HepG2 (cell line): ENCODE results near the gene USP14. TPM values are rescaled to one million over a fixed set of nuclear protein-coding genes. Genes with fewer than 3 reads are reported as not detected.

ENCODE experiments used
- AHR ChIP-seq: IDR thresholded peaks from 2 replicates; pipeline ENCODE4 v1.6.1; 2018; ENCODE audit warnings: missing genetic modification reagents, missing compliant biosample characterization
- BRD4 ChIP-seq: sonication (generic); formaldehyde crosslinking; IDR thresholded peaks from 2 replicates; pipeline ENCODE4 v1.4.0; 2020; ENCODE audit warnings: missing genetic modification reagents
- CEBPG ChIP-seq: IDR thresholded peaks from 2 replicates; pipeline ENCODE4 v1.6.1; 2016
- GTF2F1 ChIP-seq: fragments of 150-350 bp; IDR thresholded peaks from 2 replicates; pipeline ENCODE4 v1.6.1; 2014; ENCODE audit warnings: low read length
- KDM4B ChIP-seq: sonication (generic); formaldehyde crosslinking; IDR thresholded peaks from 2 replicates; pipeline ENCODE4 v1.4.0; 2020; ENCODE audit warnings: missing genetic modification reagents
- RARA ChIP-seq: IDR thresholded peaks from 2 replicates; pipeline ENCODE4 v1.6.1; 2016; ENCODE audit warnings: missing genetic modification reagents, missing compliant biosample characterization
- RFXANK ChIP-seq: IDR thresholded peaks from 2 replicates; pipeline ENCODE4 v1.6.1; 2016
- SCMH1 ChIP-seq: sonication (generic); formaldehyde crosslinking; IDR thresholded peaks from 2 replicates; pipeline ENCODE4 v1.9.0; 2021; ENCODE audit warnings: missing genetic modification reagents, mild to moderate bottlenecking, borderline replicate concordance
- SMAD9 ChIP-seq: sonication (generic); formaldehyde crosslinking; IDR thresholded peaks from 2 replicates; pipeline ENCODE4 v1.5.1; 2020; ENCODE audit warnings: mild to moderate bottlenecking, missing genetic modification reagents
- ZNF224 ChIP-seq: sonication (generic); formaldehyde crosslinking; IDR thresholded peaks from 2 replicates; pipeline ENCODE4 v1.5.0; 2020; ENCODE audit warnings: mild to moderate bottlenecking, missing genetic modification reagents
- ZNF274 ChIP-seq: sonication (generic); formaldehyde crosslinking; IDR thresholded peaks from 2 replicates; pipeline ENCODE4 v1.5.1; 2020; ENCODE audit warnings: mild to moderate bottlenecking, missing genetic modification reagents
- ZNF33B ChIP-seq: sonication (generic); formaldehyde crosslinking; IDR thresholded peaks from 2 replicates; pipeline ENCODE4 v1.5.1; 2020; ENCODE audit warnings: mild to moderate bottlenecking, missing genetic modification reagents
- ZNF431 ChIP-seq: sonication (generic); formaldehyde crosslinking; IDR thresholded peaks from 2 replicates; pipeline ENCODE4 v1.9.0; 2022; ENCODE audit warnings: missing genetic modification reagents, low read depth, mild to moderate bottlenecking, borderline replicate concordance
- ZNF644 ChIP-seq: IDR thresholded peaks from 2 replicates; pipeline ENCODE4 v1.6.1; 2016; ENCODE audit warnings: low read depth
- ZNF703 ChIP-seq: sonication (generic); formaldehyde crosslinking; IDR thresholded peaks from 2 replicates; pipeline ENCODE4 v1.5.1; 2020; ENCODE audit warnings: missing genetic modification reagents, mild to moderate bottlenecking, moderate library complexity, borderline replicate concordance
- ZNF749 ChIP-seq: sonication (generic); formaldehyde crosslinking; IDR thresholded peaks from 2 replicates; pipeline ENCODE4 v1.8.0; 2022; ENCODE audit warnings: mild to moderate bottlenecking, missing genetic modification reagents, moderate library complexity, borderline replicate concordance
- ZNF772 ChIP-seq: sonication (generic); formaldehyde crosslinking; IDR thresholded peaks from 2 replicates; pipeline ENCODE4 v1.5.0; 2020; ENCODE audit warnings: mild to moderate bottlenecking, missing genetic modification reagents
- ZNF883 ChIP-seq: sonication (generic); formaldehyde crosslinking; IDR thresholded peaks from 2 replicates; pipeline ENCODE4 v1.5.1; 2020; ENCODE audit warnings: mild to moderate bottlenecking, missing genetic modification reagents; ENCODE audit errors: not compliant biosample characterization
- polyA plus RNA-seq, 8 experiments: library from polyadenylated mRNA; depleted of rRNA in 3 of 8; stranded (reverse) in 7 of 8; unstranded in 1 of 8; fragments of >200 nt; fragmentation: Illumina TruSeq in 4 of 8; extraction: Trizol in 4 of 8; gene quantifications; 2 replicates each; pipeline versions ENCODE4 v1.2.1 to v1.2.3, GENCODE V29; 2011 to 2016; ENCODE audit warnings: low read depth in 4 of 8, missing spikeins in 1 of 8, mixed read lengths in 1 of 8; ENCODE audit not compliant: insufficient read depth in 1 of 8
- total RNA-seq, 5 experiments: library from RNA; depleted of rRNA; stranded (reverse); fragments of >200 nt; fragmentation: Illumina TruSeq; extraction: Trizol; gene quantifications; 2 replicates each; pipeline ENCODE4 v1.2.3, GENCODE V29; 2016; ENCODE audit warnings: low read depth in 1 of 5
- TF ChIP-seq, protein P1 (sequence below): sonication (generic); formaldehyde crosslinking; IDR thresholded peaks from 2 replicates; pipeline ENCODE4 v1.4.0; 2020; ENCODE audit warnings: missing genetic modification reagents
- TF ChIP-seq, protein P2 (sequence below): sonication (generic); formaldehyde crosslinking; IDR thresholded peaks from 2 replicates; pipeline ENCODE4 v1.8.0; 2022; ENCODE audit warnings: missing genetic modification reagents, mild to moderate bottlenecking, moderate library complexity, borderline replicate concordance
- TF ChIP-seq, protein P3 (sequence below): sonication (generic); formaldehyde crosslinking; IDR thresholded peaks from 2 replicates; pipeline ENCODE4 v1.4.0; 2020; ENCODE audit warnings: missing genetic modification reagents

USP14 gene
- total and polyA plus RNA-seq, 2 of the 13 experiments (the other 11 are each of a cell fraction or from before 2014, with no cell fraction given) = 14.7 to 16.6 TPM

- TF ChIP-seq, protein P1, sequence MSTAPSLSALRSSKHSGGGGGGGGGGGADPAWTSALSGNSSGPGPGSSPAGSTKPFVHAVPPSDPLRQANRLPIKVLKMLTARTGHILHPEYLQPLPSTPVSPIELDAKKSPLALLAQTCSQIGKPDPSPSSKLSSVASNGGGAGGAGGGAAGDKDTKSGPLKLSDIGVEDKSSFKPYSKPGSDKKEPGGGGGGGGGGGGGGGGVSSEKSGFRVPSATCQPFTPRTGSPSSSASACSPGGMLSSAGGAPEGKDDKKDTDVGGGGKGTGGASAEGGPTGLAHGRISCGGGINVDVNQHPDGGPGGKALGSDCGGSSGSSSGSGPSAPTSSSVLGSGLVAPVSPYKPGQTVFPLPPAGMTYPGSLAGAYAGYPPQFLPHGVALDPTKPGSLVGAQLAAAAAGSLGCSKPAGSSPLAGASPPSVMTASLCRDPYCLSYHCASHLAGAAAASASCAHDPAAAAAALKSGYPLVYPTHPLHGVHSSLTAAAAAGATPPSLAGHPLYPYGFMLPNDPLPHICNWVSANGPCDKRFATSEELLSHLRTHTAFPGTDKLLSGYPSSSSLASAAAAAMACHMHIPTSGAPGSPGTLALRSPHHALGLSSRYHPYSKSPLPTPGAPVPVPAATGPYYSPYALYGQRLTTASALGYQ (CRISPR knock-in tag) = peak; percentile 58; the same call in 1 of the 2 replicates
- TF ChIP-seq ZNF644 (CRISPR knock-in tag) = no peak
- TF ChIP-seq, protein P2, sequence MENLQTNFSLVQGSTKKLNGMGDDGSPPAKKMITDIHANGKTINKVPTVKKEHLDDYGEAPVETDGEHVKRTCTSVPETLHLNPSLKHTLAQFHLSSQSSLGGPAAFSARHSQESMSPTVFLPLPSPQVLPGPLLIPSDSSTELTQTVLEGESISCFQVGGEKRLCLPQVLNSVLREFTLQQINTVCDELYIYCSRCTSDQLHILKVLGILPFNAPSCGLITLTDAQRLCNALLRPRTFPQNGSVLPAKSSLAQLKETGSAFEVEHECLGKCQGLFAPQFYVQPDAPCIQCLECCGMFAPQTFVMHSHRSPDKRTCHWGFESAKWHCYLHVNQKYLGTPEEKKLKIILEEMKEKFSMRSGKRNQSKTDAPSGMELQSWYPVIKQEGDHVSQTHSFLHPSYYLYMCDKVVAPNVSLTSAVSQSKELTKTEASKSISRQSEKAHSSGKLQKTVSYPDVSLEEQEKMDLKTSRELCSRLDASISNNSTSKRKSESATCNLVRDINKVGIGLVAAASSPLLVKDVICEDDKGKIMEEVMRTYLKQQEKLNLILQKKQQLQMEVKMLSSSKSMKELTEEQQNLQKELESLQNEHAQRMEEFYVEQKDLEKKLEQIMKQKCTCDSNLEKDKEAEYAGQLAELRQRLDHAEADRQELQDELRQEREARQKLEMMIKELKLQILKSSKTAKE (CRISPR knock-in tag) = peak; percentile 32
- TF ChIP-seq BRD4 (CRISPR knock-in tag) = peak; percentile 53
- no peak for TF ChIP-seq KDM4B (CRISPR knock-in tag)
- TF ChIP-seq ZNF431 (CRISPR knock-in tag) = peak; percentile 89; the same call in 1 of the 2 replicates
- no peak for TF ChIP-seq GTF2F1
- peak; percentile 99 for TF ChIP-seq ZNF274
- TF ChIP-seq ZNF883 = peak; percentile 98
- TF ChIP-seq ZNF224 = peak; percentile 87
- TF ChIP-seq AHR (CRISPR knock-in tag) = peak; percentile 96
- peak; percentile 24; the same call in 1 of the 2 replicates for TF ChIP-seq CEBPG (CRISPR knock-in tag)
- 0 out of 2 replicates have a peak, but pooled peaks have one; percentile 51 for TF ChIP-seq RARA
- peak; percentile 46; the same call in 1 of the 2 replicates for TF ChIP-seq ZNF33B (CRISPR knock-in tag)
- TF ChIP-seq ZNF749 (CRISPR knock-in tag) = peak; percentile 98
- no peak for TF ChIP-seq SCMH1 (CRISPR knock-in tag)
- TF ChIP-seq SMAD9 (CRISPR knock-in tag) = no peak; the same call in 1 of the 2 replicates
- peak; percentile 70; the same call in 1 of the 2 replicates for TF ChIP-seq ZNF703 (CRISPR knock-in tag)
- TF ChIP-seq, protein P3, sequence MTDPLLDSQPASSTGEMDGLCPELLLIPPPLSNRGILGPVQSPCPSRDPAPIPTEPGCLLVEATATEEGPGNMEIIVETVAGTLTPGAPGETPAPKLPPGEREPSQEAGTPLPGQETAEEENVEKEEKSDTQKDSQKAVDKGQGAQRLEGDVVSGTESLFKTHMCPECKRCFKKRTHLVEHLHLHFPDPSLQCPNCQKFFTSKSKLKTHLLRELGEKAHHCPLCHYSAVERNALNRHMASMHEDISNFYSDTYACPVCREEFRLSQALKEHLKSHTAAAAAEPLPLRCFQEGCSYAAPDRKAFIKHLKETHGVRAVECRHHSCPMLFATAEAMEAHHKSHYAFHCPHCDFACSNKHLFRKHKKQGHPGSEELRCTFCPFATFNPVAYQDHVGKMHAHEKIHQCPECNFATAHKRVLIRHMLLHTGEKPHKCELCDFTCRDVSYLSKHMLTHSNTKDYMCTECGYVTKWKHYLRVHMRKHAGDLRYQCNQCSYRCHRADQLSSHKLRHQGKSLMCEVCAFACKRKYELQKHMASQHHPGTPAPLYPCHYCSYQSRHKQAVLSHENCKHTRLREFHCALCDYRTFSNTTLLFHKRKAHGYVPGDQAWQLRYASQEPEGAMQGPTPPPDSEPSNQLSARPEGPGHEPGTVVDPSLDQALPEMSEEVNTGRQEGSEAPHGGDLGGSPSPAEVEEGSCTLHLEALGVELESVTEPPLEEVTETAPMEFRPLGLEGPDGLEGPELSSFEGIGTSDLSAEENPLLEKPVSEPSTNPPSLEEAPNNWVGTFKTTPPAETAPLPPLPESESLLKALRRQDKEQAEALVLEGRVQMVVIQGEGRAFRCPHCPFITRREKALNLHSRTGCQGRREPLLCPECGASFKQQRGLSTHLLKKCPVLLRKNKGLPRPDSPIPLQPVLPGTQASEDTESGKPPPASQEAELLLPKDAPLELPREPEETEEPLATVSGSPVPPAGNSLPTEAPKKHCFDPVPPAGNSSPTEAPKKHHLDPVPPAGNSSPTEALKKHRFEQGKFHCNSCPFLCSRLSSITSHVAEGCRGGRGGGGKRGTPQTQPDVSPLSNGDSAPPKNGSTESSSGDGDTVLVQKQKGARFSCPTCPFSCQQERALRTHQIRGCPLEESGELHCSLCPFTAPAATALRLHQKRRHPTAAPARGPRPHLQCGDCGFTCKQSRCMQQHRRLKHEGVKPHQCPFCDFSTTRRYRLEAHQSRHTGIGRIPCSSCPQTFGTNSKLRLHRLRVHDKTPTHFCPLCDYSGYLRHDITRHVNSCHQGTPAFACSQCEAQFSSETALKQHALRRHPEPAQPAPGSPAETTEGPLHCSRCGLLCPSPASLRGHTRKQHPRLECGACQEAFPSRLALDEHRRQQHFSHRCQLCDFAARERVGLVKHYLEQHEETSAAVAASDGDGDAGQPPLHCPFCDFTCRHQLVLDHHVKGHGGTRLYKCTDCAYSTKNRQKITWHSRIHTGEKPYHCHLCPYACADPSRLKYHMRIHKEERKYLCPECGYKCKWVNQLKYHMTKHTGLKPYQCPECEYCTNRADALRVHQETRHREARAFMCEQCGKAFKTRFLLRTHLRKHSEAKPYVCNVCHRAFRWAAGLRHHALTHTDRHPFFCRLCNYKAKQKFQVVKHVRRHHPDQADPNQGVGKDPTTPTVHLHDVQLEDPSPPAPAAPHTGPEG = peak; percentile 84
- TF ChIP-seq RFXANK (CRISPR knock-in tag) = no peak
- TF ChIP-seq ZNF772 (CRISPR knock-in tag) = peak; percentile 99
Measured at GRCh38 chr18:158128-159036, at the start of gene USP14 (continued).
